Measurements from ENCODE around the gene GLYATL1B.

DNA sequence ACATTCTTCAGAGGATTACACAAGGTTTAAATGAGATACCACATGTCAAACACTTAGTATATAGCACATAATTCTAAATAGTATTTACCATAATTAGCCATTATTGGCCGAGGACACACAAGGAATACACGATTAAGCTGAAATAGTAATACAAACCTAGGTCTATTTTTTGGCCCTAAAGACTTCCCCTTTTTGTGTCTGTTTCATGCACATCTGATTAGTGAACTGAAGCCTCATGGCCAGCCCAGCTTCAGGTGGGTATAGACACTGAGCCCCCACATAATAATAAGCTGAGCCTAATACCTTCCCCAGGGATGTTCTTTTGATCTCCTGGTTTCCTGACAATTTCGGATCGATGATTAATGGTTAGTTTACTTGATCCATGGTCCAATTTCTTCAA lies 2.1 kb downstream of the GLYATL1B start:
- TF ChIP-seq, protein P1, sequence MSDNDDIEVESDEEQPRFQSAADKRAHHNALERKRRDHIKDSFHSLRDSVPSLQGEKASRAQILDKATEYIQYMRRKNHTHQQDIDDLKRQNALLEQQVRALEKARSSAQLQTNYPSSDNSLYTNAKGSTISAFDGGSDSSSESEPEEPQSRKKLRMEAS (IDR thresholded peaks at IDR 0.05): no peak
- TF ChIP-seq, protein P2, sequence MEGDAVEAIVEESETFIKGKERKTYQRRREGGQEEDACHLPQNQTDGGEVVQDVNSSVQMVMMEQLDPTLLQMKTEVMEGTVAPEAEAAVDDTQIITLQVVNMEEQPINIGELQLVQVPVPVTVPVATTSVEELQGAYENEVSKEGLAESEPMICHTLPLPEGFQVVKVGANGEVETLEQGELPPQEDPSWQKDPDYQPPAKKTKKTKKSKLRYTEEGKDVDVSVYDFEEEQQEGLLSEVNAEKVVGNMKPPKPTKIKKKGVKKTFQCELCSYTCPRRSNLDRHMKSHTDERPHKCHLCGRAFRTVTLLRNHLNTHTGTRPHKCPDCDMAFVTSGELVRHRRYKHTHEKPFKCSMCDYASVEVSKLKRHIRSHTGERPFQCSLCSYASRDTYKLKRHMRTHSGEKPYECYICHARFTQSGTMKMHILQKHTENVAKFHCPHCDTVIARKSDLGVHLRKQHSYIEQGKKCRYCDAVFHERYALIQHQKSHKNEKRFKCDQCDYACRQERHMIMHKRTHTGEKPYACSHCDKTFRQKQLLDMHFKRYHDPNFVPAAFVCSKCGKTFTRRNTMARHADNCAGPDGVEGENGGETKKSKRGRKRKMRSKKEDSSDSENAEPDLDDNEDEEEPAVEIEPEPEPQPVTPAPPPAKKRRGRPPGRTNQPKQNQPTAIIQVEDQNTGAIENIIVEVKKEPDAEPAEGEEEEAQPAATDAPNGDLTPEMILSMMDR (IDR thresholded peaks at IDR 0.05 in 2 of 3, conservative IDR thresholded peaks at IDR 0.05 in 1 of 3; ENCODE audit: borderline replicate concordance in 1 of 3, insufficient read depth in 1 of 3, low read depth in 2 of 3, low read length in 2 of 3): no peak
- TF ChIP-seq, protein P3, sequence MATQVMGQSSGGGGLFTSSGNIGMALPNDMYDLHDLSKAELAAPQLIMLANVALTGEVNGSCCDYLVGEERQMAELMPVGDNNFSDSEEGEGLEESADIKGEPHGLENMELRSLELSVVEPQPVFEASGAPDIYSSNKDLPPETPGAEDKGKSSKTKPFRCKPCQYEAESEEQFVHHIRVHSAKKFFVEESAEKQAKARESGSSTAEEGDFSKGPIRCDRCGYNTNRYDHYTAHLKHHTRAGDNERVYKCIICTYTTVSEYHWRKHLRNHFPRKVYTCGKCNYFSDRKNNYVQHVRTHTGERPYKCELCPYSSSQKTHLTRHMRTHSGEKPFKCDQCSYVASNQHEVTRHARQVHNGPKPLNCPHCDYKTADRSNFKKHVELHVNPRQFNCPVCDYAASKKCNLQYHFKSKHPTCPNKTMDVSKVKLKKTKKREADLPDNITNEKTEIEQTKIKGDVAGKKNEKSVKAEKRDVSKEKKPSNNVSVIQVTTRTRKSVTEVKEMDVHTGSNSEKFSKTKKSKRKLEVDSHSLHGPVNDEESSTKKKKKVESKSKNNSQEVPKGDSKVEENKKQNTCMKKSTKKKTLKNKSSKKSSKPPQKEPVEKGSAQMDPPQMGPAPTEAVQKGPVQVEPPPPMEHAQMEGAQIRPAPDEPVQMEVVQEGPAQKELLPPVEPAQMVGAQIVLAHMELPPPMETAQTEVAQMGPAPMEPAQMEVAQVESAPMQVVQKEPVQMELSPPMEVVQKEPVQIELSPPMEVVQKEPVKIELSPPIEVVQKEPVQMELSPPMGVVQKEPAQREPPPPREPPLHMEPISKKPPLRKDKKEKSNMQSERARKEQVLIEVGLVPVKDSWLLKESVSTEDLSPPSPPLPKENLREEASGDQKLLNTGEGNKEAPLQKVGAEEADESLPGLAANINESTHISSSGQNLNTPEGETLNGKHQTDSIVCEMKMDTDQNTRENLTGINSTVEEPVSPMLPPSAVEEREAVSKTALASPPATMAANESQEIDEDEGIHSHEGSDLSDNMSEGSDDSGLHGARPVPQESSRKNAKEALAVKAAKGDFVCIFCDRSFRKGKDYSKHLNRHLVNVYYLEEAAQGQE (IDR thresholded peaks at IDR 0.05; ENCODE audit: low read depth): no peak
- TF ChIP-seq, protein P4, sequence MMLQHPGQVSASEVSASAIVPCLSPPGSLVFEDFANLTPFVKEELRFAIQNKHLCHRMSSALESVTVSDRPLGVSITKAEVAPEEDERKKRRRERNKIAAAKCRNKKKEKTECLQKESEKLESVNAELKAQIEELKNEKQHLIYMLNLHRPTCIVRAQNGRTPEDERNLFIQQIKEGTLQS (IDR thresholded peaks at IDR 0.05): no peak
- TF ChIP-seq EZH2 (IDR thresholded peaks at IDR 0.05) (no peak), EZH2phosphoT487 (IDR thresholded peaks at IDR 0.05; ENCODE audit: borderline replicate concordance) (no peak), POLR2A (IDR thresholded peaks at IDR 0.05; ENCODE audit: borderline replicate concordance, extremely low read depth, insufficient read depth, insufficient read length) (no peak), ZFX (IDR thresholded peaks at IDR 0.05) (no peak), SIN3A (IDR thresholded peaks at IDR 0.05; ENCODE audit: low read depth) (no peak)
- TF ChIP-seq, protein P5, sequence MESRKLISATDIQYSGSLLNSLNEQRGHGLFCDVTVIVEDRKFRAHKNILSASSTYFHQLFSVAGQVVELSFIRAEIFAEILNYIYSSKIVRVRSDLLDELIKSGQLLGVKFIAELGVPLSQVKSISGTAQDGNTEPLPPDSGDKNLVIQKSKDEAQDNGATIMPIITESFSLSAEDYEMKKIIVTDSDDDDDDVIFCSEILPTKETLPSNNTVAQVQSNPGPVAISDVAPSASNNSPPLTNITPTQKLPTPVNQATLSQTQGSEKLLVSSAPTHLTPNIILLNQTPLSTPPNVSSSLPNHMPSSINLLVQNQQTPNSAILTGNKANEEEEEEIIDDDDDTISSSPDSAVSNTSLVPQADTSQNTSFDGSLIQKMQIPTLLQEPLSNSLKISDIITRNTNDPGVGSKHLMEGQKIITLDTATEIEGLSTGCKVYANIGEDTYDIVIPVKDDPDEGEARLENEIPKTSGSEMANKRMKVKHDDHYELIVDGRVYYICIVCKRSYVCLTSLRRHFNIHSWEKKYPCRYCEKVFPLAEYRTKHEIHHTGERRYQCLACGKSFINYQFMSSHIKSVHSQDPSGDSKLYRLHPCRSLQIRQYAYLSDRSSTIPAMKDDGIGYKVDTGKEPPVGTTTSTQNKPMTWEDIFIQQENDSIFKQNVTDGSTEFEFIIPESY (IDR thresholded peaks at IDR 0.05; ENCODE audit: extremely low read depth, insufficient replicate concordance, low read length): no peak
